Loucy (cell line): ENCODE measurements around the gene JKAMP.

Source experiments
- CTCF ChIP-seq: fragments of 200-600 bp; sonication (generic); conservative IDR thresholded peaks from 2 replicates; pipeline ENCODE4 v1.5.1; 2014; ENCODE audit warnings: mild to moderate bottlenecking, antibody characterized with exemption, low read length
- EZH2phosphoT487 ChIP-seq: fragments of 200-600 bp; IDR thresholded peaks from 2 replicates; pipeline ENCODE4 v1.6.1; 2018; ENCODE audit warnings: antibody characterized with exemption, mild to moderate bottlenecking, moderate library complexity, borderline replicate concordance

GRCh38 chr14:59484639-59485175 is 390 bp downstream of the JKAMP start:
- TF ChIP-seq CTCF: no peak
- no peak for TF ChIP-seq EZH2phosphoT487
